ENCODE measurements around the gene SRCAP.

The SRCAP gene

DNA sequence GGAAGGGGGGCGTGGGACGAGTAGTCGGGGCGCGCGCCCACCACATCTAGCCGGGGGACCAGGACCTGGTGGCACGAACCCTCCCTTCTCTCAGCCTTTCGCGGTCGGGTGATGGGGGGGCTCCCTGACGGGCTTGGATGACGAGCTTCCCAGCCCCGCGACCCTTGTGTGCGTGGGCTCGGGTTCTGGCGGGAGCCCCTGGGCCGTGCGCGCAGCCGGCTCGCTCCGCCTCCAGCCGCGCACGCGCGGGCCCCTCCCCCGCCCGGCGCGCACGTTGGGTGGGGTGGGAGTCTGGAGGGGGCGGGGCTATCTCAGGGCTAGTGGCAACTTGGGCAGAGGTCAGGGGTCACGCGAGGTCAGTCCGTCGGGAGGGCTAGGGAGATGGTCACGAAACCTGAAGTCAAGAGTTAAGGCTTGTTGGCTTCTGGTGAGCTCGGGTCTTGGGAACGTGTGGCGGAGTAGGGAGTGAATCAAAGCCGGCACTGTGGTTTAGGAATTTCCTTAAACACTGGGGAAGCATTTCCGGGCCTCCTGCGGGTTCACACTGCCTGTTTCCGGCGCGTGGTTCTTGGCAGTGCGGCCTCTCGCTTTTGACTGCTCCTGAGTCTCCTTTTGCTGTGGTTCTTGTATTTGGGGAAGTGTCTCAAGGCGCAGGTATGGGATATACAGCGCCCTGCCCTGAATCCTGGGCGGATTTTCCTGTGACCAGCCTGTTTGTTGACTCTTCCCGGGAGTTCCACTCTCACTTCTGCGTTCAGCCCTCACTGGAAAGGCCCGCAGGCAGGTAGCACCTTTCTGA lies at the start of gene SRCAP:
Gene SRCAP (plus strand): TSS at position 356 of the 799 bp plus-strand sequence. CDS start 1,654 bp downstream, outside the sequence.
- peak; percentile 47 to 64 for DNase-seq (ENCODE audit: low read depth in 2 of 2)

DNA sequence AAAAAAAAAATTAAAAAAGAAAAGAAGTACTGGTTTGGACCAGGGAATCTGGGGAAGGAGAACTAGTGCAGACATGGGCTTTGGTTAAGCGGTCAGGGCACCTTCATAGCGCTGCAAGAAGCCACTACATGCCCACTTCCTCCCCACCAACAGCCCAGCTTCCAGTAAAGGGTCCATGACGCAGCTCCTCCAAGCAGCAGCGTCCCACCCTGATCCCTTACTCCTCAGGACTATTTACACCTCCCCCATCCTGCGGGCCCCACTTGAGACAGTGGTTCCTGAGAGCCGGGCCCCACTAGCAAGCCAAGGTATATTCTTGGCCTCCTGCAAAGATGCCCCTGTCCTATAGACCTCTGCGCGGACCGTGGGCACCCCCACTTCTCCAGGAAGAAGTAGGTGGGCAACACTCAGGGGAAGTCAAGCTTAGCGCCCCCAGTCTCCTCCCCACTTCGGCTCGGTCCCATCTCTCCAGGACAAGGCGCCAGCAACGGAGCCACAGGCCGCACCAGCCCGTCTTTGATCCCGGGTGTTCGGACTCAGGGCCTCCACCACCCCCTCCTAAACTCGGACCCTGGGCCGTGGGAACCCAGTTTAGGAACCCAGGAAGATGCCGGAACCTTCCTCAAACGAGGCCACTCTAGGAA lies 49.1 kb upstream of the SRCAP start:
- no peak for DNase-seq (ENCODE audit: low read depth in 2 of 2)

DNA sequence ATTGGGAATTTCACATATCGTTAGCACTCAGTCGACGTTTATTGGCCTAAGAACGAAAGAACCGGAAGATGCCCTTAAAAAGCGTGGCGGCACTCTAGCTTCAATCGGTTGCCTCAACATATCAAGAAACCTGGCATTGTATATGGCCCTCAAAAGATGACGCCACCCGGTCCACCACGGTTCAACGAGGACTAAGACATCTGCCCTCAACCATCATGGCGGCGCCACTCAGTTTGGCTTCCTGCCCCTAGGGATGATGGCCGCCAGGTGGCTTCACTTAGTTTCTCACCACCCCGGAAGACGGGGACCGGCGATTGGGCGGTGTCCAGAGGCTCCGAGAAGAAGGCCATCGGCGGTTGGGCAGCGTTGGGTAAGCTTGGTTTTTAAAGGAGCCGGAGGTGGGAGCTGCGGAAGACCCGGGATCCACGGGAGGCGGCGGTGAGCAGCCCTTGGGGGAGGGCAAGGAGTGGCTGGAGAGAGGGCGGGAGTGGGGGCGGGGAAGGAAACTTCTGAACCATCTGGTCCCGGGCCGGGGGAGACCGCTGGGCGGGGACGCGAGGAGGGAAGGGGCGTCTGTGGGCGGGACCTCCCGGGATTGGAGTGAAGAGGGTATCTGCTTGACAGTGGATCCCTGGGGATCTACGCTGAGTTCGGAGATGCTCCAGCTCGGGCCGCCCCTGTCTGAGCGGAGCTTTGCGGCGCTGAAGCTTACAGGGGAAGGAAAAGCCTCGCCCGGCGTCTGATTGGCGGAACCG lies 48.4 kb upstream of the SRCAP start, which contains the start of gene PRR14:
Gene PRR14 (plus strand): TSS at position 592 of the 755 bp plus-strand sequence. CDS start 686 bp downstream, outside the sequence.
- DNase-seq (ENCODE audit: low read depth in 2 of 2) = peak; percentile 95 to 97

DNA sequence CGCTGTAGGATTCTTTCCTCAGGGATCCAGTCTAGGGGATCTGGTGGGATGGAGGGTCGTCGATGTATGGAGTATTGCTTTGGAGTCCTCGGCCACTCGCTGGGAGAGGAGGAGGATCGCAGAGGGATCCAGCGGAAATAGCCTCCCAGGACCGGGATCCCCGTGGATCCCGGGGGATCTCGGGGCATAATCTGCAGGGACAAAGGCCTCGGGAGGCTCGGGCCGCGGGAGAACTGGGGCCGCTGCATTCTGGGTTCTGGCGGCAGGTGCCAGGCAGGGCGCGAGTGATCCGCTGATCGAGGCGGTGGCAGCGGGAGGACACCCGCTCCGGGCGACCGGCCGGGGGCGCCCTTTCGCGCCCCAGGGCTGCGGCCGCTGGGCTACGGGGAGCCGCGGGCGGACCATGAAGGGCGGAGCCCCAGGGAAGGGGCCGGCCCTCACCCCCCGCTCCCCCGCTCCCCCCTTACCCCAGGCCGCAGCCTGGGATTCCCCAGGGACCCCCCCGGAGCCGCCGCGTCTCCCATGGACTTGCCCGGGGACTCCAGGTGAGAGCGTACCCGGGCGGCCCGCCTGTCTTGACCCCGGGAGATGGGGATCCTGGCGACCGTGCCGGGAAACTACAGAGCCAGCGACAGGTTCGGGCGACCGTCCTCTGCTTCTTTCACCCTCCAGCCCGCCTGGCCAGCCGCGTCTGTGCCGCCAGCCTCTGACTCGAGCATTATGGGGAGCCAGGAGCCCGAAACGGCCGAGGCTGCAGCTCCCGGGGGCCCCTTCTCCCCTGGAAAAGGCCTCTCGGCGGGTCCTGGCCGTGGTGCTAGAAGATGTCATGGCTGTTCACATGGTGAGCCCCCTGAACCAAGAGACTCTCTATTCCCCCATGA lies 47.6 kb upstream of the SRCAP start:
- DNase-seq (ENCODE audit: low read depth in 2 of 2) = peak; percentile 52 to 66

DNA sequence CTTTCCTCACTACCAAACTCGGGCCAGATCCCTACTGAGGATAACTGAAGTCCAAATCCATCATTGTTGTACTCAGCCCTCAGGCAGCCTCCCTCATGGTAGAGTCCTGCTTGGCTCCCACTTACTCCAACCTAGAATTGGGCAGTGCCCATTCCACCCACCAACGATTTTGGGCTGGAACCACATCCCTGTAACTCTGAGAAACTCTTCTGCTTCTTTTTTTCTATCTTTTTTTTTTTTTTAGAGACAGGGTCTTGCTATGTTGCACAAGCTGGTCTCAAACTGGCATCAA lies 47.0 kb upstream of the SRCAP start:
- DNase-seq (ENCODE audit: low read depth in 2 of 2) = no peak

DNA sequence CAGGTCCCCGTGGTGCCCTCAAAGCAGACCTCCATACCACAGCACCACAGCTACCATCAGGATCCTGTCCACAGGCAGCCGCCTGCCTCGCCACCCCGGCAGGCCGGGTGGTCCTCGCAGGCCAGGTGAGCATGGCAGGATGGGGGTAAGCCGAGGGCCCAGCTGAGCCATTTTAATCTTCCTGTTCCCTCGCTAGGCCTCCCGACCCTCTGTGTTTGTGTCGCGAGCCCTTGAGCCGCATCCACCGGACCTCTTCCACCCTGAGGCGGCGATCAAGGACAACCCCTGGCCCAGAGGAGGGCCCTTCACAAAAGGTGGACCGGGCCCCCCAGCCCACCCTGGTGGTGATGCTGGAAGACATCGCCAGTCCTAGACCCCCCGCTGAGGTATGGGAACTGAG lies 46.3 kb upstream of the SRCAP start:
- DNase-seq (ENCODE audit: low read depth in 2 of 2) = no peak

DNA sequence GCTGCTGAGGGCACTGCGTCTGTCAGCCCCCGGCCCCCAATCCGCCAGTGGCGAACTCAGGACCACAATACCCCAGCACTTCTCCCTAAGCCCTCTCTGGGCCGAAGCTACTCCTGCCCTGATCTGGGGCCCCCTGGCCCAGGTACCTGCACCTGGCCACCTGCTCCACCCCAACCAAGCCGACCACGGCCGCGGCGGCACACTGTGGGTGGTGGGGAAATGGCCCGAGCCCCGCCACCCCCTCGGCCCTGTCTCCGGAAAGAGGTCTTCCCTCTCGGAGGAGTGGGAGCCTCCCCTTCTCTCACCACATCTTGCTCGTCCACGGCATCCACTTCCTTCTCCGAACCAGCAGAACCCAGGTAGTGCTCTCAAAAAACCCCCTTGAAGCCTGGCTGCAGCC lies 44.1 kb upstream of the SRCAP start:
- DNase-seq (ENCODE audit: low read depth in 2 of 2) = no peak

DNA sequence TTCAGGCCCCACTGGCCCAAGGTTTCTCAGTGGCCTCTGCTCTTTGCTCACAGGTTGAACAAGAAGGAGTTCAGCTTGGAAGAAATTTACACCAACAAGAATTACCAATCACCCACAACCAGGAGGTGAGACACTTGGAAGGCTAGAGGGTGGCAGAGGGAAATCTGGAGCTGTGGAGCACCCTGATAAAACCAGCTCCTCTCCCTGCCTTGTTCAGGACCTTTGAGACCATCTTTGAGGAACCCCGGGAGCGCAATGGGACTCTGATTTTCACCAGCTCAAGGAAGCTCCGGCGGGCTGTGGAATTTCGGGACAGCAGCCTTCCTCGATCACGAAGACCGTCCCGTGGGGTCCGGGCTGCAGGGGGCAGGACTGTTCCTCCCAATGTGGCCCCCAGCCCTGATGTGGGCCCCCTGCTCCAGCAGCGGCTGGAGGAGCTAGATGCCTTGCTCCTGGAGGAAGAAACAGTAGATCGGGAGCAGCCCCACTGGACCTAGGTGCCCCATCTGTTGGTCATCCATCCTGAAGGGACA lies 43.1 kb upstream of the SRCAP start:
- no peak for DNase-seq (ENCODE audit: low read depth in 2 of 2)

DNA sequence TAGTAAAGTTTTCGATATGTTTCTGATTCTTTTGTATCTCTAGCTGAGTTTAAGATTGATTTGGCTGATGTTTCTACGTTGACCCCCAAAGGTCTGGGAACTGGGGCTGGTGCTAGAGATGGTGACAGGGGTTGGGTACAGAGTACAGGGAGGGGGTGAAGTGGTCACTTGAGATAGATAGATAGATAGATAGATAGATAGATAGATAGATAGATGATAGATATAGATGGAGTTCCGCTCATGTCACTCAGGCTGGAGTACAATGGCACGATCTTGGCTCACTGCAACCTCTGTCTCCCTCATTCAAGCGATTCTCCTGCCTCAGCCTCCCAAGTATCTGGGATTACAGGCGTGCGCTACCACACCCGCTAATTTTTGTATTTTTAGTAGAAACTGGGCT lies 42.6 kb upstream of the SRCAP start:
- no peak for DNase-seq (ENCODE audit: low read depth in 2 of 2)

DNA sequence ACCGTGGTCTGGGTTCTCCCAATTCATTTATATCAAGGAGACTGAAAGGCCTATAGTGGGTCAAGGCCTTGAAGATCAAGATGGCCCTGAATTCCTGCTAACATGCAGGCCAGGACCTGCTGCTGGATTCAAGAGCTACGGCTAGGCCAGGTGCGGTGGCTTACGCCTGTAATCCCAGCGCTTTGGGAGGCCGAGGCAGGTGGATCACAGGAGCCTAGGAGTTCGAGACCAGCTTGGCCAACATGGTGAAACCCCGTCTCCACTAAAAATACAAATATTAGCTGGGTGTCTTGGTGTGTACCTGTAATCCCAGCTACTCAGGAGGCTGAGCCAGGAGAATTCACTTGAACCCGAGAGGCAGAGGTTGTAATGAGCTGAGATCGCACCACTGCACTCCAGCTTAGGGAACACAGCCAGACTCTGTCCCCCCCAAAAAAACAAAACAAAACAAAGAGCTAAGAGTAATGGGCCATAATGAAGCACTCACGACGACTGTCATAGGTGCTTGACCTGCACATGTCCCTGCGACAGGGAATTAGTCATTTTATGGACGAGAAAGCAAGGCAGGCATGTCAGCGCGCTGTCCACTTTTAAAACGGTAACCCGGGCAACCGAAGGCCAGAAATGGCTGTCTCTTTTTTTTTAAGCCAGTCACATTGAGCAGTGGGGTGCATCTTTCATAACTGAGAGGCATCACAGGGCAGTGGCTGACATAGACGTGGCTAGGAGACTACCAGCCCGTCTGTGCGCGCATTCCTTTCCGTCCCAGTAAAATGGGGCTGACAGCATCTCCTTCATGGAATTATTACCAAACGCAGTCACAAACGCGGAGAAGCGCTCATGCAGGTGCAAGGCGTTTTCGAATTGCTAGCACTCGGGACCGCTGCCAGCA lies 41.8 kb upstream of the SRCAP start:
- no peak for DNase-seq (ENCODE audit: low read depth in 2 of 2)

DNA sequence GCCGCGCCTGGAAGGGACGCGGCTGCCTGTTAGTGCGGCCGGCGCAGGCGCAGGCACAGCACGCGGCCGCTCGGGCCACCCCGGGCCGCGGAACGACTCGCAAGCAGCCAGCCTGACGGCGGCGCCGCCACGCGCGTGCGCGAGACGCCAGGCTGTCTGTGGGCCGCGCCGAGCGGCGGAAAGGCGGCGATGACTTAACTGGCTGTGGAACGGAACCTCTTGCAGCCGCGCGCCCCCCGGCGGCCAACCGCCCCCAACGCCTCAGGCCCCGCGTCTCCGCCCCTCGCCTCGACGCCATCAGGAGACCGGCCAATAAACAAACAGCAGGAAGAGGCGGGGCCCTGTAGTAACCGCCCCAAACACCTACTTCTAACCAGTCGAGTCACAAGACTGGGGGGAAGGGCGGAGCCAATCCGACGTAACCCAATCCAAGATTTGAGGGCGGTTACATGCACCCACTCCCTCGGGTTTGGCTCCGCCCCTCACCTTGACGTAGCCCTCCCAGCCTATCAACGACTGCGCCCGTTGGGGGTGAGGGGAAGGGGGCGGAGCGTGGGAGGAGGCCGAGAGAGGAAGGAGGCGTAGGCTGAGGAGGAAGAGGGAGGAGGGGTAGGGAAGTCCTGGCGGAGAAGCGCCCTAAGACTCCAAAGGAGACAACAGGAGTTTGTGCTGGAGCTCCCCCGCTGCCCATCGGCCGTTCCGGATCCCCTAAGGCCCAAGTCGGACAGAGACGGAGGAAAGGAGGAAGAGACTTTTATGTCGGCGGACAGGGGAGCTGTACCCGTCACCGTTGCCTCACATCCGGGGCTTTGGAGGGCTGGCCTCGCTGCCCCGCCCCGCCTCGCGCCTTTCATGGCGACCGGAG lies 40.9 kb upstream of the SRCAP start, which contains the start of gene FBRS:
Gene FBRS (plus strand): TSS at position 566 of the 865 bp plus-strand sequence. CDS start 1,088 bp downstream, outside the sequence.
- peak; percentile 99 to 100 for DNase-seq (ENCODE audit: low read depth in 2 of 2)

DNA sequence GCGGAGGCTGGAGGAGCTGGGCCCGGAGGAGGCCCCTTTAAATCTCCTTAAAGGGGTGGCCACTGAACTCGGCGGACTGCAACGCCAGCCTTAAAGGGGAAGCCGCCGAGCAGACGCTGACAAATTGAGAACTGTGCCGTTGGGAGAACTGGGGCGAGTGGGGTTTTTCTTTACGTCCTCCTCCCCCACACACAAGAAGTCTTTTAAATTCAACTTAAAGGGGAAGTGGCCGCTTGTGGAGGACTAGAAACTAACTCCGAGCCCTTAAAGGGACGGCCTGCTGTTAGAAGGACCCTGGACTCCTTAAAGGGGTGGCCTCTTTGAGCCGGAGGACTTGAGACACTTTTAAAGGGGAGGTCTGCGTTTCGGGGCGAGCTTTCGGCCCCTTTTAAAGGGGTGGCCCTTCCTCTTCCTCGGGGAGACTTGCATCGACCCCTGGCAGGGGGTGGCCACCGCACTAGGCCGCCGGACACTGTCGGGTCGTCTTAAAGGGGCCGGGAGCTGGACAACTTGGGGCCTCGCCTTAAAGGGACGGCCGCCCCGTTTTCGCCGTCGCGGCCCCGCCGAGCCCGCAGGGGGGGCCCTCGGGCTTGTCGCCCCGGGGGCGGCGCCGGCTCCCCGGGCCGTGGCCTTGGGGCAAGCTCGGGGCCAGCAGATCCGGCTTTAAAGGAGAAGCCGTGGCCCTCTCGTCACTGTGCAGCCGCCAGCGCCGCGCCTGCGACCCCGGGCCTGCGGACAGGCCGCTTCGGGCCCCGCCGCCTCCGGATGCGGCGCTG lies 40.1 kb upstream of the SRCAP start:
- no peak for DNase-seq (ENCODE audit: low read depth in 2 of 2)

DNA sequence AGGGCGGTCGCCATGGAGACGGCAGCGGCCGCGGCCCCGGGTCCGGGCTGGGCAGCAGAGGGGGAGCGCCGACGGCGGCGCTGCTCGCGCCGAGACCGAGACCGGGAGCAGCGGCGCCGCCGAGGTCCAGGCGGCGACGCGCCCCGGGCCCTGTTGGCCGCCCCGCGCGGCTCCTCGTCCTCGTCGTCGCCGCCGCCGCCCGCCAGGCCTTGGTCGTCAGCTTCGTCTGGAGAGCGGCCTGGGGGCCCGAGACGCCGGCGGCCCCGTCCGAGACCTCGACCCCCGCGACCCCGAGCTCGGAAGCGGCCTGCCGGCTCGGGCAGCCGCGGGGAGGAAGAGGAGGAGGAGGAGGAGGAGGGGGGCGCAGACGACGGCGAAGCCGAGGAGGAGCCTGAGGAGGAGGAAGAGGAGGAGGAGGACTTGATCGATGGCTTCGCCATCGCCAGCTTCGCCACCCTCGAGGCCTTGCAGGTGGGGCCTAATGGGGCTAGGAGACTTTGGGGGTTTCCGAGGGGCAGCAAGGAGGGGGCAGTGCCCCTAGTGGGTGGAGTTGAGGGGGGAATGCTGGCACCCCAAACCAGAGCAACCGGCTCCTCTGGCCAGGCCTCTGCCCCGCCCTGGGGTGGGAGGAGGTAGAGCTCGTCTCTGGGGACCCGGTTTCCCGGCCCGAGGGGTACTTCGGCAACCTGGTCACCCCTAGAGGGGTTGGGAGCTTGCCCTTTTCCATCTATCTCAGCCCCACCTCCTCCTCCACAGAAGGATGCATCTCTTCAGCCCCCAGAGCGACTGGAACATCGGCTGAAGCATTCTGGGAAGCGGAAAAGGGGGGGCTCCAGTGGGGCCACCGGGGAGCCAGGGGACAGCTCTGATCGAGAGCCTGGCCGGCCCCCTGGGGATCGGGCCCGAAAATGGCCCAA lies 39.2 kb upstream of the SRCAP start:
- peak; percentile 14 to 16 for DNase-seq (ENCODE audit: low read depth in 2 of 2)

DNA sequence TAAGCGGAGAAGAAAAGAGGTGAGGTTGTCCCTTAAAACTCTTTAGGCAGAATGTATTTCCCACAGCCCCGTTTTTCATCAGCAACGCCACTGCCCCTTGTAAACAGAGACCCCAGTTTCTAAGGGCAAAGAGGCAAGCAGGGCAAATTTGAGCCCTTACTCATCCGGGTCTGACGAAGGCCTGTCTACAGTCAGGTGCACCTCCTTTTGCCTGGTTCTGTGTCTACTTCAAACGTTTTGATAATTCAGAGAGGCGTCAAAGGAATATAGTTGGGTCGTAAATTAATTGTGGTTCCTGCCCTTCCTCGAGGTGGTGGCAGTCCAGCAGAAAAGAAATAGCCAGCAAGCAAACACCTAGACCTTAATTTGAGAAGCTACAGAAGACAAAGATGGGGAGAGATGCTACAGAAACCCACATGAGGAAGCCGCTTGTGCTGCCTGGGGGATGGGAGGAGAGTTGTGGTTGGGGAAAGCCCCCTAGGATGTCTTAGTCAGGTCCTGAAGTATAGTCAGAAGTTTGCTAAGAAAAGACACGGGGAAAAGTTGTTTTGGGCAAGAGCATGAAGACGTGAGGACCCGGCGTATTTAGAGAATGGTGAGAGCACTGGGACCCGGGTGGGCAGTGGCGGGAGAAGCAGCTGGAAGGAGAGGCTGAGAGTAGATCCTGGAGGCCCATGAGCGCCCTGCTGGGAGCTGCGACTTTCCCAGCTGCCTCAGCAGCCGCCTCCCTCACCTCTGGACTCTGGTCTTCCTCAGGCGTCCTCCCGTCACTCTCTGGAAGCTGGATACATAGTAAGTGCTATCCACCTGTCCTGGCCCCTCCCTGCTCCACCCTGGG lies 38.3 kb upstream of the SRCAP start:
- peak; percentile 53 to 66 for DNase-seq (ENCODE audit: low read depth in 2 of 2)

DNA sequence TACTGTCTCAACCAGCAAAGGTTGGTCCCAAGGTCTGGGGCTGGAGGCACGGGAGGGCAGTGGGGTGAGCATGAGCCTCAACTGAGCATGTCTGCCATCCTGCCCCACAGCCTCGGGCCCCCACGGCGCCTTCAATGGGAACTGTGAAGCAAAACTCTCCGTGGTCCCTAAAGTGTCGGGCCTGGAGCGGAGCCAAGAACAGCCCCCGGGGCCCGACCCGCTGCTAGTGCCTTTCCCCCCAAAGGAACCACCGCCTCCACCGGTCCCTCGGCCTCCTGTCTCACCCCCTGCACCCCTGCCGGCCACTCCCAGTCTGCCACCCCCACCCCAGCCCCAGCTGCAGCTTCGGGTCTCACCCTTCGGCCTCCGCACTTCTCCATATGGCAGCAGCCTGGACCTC lies 36.5 kb upstream of the SRCAP start:
- no peak for DNase-seq (ENCODE audit: low read depth in 2 of 2)

DNA sequence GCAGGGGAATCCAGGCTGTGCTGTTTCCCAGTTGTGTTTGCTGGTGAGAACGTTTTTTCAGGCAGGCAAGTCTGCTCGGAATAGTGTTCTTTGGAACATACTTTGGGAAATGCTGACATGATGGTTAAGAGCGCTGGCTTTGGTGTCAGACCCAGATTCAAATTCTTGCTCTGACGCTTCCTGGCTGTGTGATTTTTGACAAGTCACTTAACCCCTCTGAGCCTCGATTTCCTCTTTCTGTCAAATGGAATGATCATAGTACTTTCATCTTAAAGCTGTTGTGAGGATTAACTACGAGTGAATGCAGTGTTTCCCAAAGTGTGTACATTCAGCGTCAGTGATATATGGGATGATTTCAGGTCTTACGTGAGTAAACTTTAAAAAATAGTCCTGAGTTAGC lies 35.9 kb upstream of the SRCAP start:
- no peak for DNase-seq (ENCODE audit: low read depth in 2 of 2)
